HEK293 (cell line): Measurements from ENCODE around the gene PRCP.
A peak's percentile ranks its signal among the peaks of the same experiment; 100 is the strongest.

Experiments used
- KLF16 ChIP-seq: fragments of 450-650 bp; formaldehyde crosslinking; IDR thresholded peaks from 2 replicates; pipeline ENCODE4 v1.5.1; 2017; ENCODE audit warnings: missing biosample characterization, missing genetic modification characterization
- MEIS1 ChIP-seq: sonication (generic); formaldehyde crosslinking; IDR thresholded peaks from 2 replicates; pipeline ENCODE4 v1.8.1; 2022; ENCODE audit warnings: missing genetic modification reagents, mild to moderate bottlenecking, borderline replicate concordance
- PRDM1 ChIP-seq: fragments of 450-650 bp; formaldehyde crosslinking; IDR thresholded peaks from 2 replicates; pipeline ENCODE4; 2016; ENCODE audit warnings: missing biosample characterization, missing genetic modification characterization
- REPIN1 ChIP-seq: fragments of 450-650 bp; formaldehyde crosslinking; IDR thresholded peaks from 2 replicates; pipeline ENCODE4 v1.5.1; 2017; ENCODE audit warnings: missing biosample characterization, missing genetic modification characterization, low read depth
- SCRT1 ChIP-seq: fragments of 450-650 bp; formaldehyde crosslinking; IDR thresholded peaks from 2 replicates; pipeline ENCODE4 v1.5.1; 2016; ENCODE audit warnings: missing biosample characterization, missing genetic modification characterization, borderline replicate concordance
- TCF7L2 ChIP-seq: IDR thresholded peaks from 2 replicates; pipeline ENCODE4 v1.6.1; 2011; ENCODE audit warnings: low read depth, mild to moderate bottlenecking, inconsistent platforms, low read length, moderate library complexity, borderline replicate concordance
- ZBTB1 ChIP-seq: fragments of 450-650 bp; formaldehyde crosslinking; IDR thresholded peaks from 2 replicates; pipeline ENCODE4 v1.5.1; 2016; ENCODE audit warnings: missing biosample characterization, missing genetic modification characterization
- ZBTB49 ChIP-seq: fragments of 450-650 bp; formaldehyde crosslinking; IDR thresholded peaks from 2 replicates; pipeline ENCODE4 v1.5.1; 2016; ENCODE audit warnings: missing biosample characterization, missing genetic modification characterization, low read depth
- ZNF112 ChIP-seq: fragments of 450-650 bp; formaldehyde crosslinking; IDR thresholded peaks from 2 replicates; pipeline ENCODE4 v1.5.0; 2017; ENCODE audit warnings: missing biosample characterization, missing genetic modification characterization
- ZNF114 ChIP-seq: fragments of 450-650 bp; formaldehyde crosslinking; IDR thresholded peaks from 2 replicates; pipeline ENCODE4 v1.5.0; 2017; ENCODE audit warnings: missing biosample characterization, missing genetic modification characterization
- ZNF175 ChIP-seq: fragments of 450-650 bp; formaldehyde crosslinking; IDR thresholded peaks from 2 replicates; pipeline ENCODE4 v1.5.1; 2016; ENCODE audit warnings: missing biosample characterization, missing genetic modification characterization
- ZNF2 ChIP-seq: fragments of 450-650 bp; formaldehyde crosslinking; IDR thresholded peaks from 2 replicates; pipeline ENCODE4 v1.5.1; 2016; ENCODE audit warnings: missing biosample characterization, missing genetic modification characterization
- ZNF239 ChIP-seq: fragments of 450-650 bp; formaldehyde crosslinking; IDR thresholded peaks from 2 replicates; pipeline ENCODE4 v1.5.1; 2016; ENCODE audit warnings: missing biosample characterization, missing genetic modification characterization
- ZNF324 ChIP-seq: fragments of 450-650 bp; formaldehyde crosslinking; IDR thresholded peaks from 2 replicates; pipeline ENCODE4 v1.5.1; 2016; ENCODE audit warnings: missing biosample characterization, missing genetic modification characterization
- ZNF426 ChIP-seq: fragments of 450-650 bp; formaldehyde crosslinking; IDR thresholded peaks from 2 replicates; pipeline ENCODE4 v1.5.1; 2017; ENCODE audit warnings: missing biosample characterization, missing genetic modification characterization, mild to moderate bottlenecking, inconsistent platforms, moderate library complexity
- ZNF473 ChIP-seq: fragments of 450-650 bp; formaldehyde crosslinking; IDR thresholded peaks from 2 replicates; pipeline ENCODE4 v1.5.1; 2017; ENCODE audit warnings: missing biosample characterization, missing genetic modification characterization
- ZNF585B ChIP-seq: fragments of 450-650 bp; formaldehyde crosslinking; IDR thresholded peaks from 2 replicates; pipeline ENCODE4 v1.5.1; 2016; ENCODE audit warnings: missing biosample characterization, missing genetic modification characterization
- ZNF623 ChIP-seq: fragments of 450-650 bp; formaldehyde crosslinking; IDR thresholded peaks from 2 replicates; pipeline ENCODE4 v1.5.1; 2016; ENCODE audit warnings: missing biosample characterization, missing genetic modification characterization
- ZNF701 ChIP-seq: fragments of 450-650 bp; formaldehyde crosslinking; IDR thresholded peaks from 2 replicates; pipeline ENCODE4 v1.5.1; 2016; ENCODE audit warnings: missing biosample characterization, missing genetic modification characterization
- ZNF776 ChIP-seq: fragments of 450-650 bp; formaldehyde crosslinking; IDR thresholded peaks from 2 replicates; pipeline ENCODE4 v1.5.0; 2017; ENCODE audit warnings: missing biosample characterization, missing genetic modification characterization, borderline replicate concordance
- ZSCAN30 ChIP-seq: fragments of 450-650 bp; IDR thresholded peaks from 2 replicates; pipeline ENCODE4 v1.5.1; 2018; ENCODE audit warnings: missing biosample characterization, mild to moderate bottlenecking, missing genetic modification characterization, moderate library complexity
- TF ChIP-seq, protein P1 (sequence below): sonication (generic); formaldehyde crosslinking; IDR thresholded peaks from 2 replicates; pipeline ENCODE4 v1.8.1; 2022; ENCODE audit warnings: mild to moderate bottlenecking, moderate library complexity, missing genetic modification reagents
- TF ChIP-seq, protein P2 (sequence below): fragments of 450-650 bp; formaldehyde crosslinking; IDR thresholded peaks from 2 replicates; pipeline ENCODE4 v1.5.1; 2016; ENCODE audit warnings: missing biosample characterization, missing genetic modification characterization
- TF ChIP-seq, protein P3 (sequence below): fragments of 450-650 bp; formaldehyde crosslinking; IDR thresholded peaks from 2 replicates; pipeline ENCODE4 v1.5.1; 2016; ENCODE audit warnings: missing biosample characterization, missing genetic modification characterization, borderline replicate concordance
- TF ChIP-seq, protein P4 (sequence below): fragments of 450-650 bp; formaldehyde crosslinking; IDR thresholded peaks from 2 replicates; pipeline ENCODE4 v1.5.1; 2016; ENCODE audit warnings: missing biosample characterization, missing genetic modification characterization
- TF ChIP-seq, protein P5 (sequence below): fragments of 450-650 bp; formaldehyde crosslinking; IDR thresholded peaks from 2 replicates; pipeline ENCODE4 v1.5.1; 2016; ENCODE audit warnings: missing biosample characterization, missing genetic modification characterization

Gene PRCP

GRCh38 chr11:82900277-82901164 is at the start of gene PRCP (continued):
- no peak for TF ChIP-seq ZNF776
- TF ChIP-seq PRDM1 (tag by site-specific recombination): peak; percentile 69; the same call in 1 of the 2 replicates
- 0 out of 2 replicates have a peak, but pooled peaks have one; percentile 32 for TF ChIP-seq ZNF239 (tag by site-specific recombination)
- TF ChIP-seq, protein P1, sequence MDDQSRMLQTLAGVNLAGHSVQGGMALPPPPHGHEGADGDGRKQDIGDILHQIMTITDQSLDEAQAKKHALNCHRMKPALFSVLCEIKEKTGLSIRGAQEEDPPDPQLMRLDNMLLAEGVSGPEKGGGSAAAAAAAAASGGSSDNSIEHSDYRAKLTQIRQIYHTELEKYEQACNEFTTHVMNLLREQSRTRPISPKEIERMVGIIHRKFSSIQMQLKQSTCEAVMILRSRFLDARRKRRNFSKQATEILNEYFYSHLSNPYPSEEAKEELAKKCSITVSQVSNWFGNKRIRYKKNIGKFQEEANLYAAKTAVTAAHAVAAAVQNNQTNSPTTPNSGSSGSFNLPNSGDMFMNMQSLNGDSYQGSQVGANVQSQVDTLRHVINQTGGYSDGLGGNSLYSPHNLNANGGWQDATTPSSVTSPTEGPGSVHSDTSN (CRISPR knock-in tag): no peak
- TF ChIP-seq, protein P2, sequence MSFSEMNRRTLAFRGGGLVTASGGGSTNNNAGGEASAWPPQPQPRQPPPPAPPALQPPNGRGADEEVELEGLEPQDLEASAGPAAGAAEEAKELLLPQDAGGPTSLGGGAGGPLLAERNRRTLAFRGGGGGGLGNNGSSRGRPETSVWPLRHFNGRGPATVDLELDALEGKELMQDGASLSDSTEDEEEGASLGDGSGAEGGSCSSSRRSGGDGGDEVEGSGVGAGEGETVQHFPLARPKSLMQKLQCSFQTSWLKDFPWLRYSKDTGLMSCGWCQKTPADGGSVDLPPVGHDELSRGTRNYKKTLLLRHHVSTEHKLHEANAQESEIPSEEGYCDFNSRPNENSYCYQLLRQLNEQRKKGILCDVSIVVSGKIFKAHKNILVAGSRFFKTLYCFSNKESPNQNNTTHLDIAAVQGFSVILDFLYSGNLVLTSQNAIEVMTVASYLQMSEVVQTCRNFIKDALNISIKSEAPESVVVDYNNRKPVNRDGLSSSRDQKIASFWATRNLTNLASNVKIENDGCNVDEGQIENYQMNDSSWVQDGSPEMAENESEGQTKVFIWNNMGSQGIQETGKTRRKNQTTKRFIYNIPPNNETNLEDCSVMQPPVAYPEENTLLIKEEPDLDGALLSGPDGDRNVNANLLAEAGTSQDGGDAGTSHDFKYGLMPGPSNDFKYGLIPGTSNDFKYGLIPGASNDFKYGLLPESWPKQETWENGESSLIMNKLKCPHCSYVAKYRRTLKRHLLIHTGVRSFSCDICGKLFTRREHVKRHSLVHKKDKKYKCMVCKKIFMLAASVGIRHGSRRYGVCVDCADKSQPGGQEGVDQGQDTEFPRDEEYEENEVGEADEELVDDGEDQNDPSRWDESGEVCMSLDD (tag by site-specific recombination): no peak
- no peak for TF ChIP-seq ZNF2 (tag by site-specific recombination)
- no peak for TF ChIP-seq REPIN1 (tag by site-specific recombination)
- no peak for TF ChIP-seq SCRT1 (tag by site-specific recombination)
- no peak for TF ChIP-seq ZNF473 (tag by site-specific recombination)
- no peak for TF ChIP-seq ZNF426
- no peak for TF ChIP-seq TCF7L2
- TF ChIP-seq, protein P3, sequence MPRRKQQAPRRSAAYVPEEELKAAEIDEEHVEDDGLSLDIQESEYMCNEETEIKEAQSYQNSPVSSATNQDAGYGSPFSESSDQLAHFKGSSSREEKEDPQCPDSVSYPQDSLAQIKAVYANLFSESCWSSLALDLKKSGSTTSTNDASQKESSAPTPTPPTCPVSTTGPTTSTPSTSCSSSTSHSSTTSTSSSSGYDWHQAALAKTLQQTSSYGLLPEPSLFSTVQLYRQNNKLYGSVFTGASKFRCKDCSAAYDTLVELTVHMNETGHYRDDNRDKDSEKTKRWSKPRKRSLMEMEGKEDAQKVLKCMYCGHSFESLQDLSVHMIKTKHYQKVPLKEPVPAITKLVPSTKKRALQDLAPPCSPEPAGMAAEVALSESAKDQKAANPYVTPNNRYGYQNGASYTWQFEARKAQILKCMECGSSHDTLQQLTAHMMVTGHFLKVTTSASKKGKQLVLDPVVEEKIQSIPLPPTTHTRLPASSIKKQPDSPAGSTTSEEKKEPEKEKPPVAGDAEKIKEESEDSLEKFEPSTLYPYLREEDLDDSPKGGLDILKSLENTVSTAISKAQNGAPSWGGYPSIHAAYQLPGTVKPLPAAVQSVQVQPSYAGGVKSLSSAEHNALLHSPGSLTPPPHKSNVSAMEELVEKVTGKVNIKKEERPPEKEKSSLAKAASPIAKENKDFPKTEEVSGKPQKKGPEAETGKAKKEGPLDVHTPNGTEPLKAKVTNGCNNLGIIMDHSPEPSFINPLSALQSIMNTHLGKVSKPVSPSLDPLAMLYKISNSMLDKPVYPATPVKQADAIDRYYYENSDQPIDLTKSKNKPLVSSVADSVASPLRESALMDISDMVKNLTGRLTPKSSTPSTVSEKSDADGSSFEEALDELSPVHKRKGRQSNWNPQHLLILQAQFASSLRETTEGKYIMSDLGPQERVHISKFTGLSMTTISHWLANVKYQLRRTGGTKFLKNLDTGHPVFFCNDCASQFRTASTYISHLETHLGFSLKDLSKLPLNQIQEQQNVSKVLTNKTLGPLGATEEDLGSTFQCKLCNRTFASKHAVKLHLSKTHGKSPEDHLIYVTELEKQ (tag by site-specific recombination): no peak
- TF ChIP-seq ZNF623 (tag by site-specific recombination): no peak
- TF ChIP-seq ZNF324: no peak
- no peak for TF ChIP-seq ZNF175 (tag by site-specific recombination)
- no peak for TF ChIP-seq MEIS1
- no peak for TF ChIP-seq ZBTB1
- TF ChIP-seq ZNF114 (tag by site-specific recombination): no peak
- no peak; the same call in 1 of the 2 replicates for TF ChIP-seq KLF16 (tag by site-specific recombination)
- peak; percentile 29; the same call in 1 of the 2 replicates for TF ChIP-seq ZSCAN30 (tag by site-specific recombination)
- TF ChIP-seq, protein P4, sequence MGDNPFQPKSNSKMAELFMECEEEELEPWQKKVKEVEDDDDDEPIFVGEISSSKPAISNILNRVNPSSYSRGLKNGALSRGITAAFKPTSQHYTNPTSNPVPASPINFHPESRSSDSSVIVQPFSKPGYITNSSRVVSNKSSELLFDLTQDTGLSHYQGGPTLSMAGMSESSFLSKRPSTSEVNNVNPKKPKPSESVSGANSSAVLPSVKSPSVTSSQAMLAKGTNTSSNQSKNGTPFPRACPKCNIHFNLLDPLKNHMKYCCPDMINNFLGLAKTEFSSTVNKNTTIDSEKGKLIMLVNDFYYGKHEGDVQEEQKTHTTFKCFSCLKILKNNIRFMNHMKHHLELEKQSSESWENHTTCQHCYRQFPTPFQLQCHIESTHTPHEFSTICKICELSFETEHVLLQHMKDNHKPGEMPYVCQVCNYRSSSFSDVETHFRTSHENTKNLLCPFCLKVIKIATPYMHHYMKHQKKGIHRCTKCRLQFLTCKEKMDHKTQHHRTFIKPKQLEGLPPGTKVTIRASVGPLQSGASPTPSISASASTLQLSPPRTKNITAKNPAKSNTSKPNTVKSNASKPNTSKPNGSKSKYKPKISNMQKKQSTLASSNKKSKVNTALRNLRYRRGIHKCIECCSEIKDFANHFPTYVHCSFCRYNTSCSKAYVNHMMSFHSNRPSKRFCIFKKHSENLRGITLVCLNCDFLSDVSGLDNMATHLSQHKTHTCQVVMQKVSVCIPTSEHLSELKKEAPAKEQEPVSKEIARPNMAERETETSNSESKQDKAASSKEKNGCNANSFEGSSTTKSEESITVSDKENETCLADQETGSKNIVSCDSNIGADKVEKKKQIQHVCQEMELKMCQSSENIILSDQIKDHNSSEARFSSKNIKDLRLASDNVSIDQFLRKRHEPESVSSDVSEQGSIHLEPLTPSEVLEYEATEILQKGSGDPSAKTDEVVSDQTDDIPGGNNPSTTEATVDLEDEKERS (tag by site-specific recombination): no peak
- TF ChIP-seq, protein P5, sequence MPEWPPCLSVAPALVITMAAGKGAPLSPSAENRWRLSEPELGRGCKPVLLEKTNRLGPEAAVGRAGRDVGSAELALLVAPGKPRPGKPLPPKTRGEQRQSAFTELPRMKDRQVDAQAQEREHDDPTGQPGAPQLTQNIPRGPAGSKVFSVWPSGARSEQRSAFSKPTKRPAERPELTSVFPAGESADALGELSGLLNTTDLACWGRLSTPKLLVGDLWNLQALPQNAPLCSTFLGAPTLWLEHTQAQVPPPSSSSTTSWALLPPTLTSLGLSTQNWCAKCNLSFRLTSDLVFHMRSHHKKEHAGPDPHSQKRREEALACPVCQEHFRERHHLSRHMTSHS (tag by site-specific recombination): no peak
- TF ChIP-seq ZNF585B (tag by site-specific recombination): no peak
- TF ChIP-seq ZNF701 (tag by site-specific recombination): no peak
- no peak for TF ChIP-seq ZNF112 (tag by site-specific recombination)
- TF ChIP-seq ZBTB49 (tag by site-specific recombination): no peak
